Type B pancreatic cell (in vitro differentiated cells): ENCODE results near the gene CRK. TPM values are rescaled to one million over a fixed set of nuclear protein-coding genes. Genes with fewer than 3 reads are reported as not detected.

Experiments
- DNase-seq: peaks from one replicate; pipeline ENCODE4 v3.0.0; 2021; ENCODE audit warnings: mixed read lengths; ENCODE audit not compliant: unreplicated experiment; ENCODE audit errors: extremely low spot score
- H3K27ac Mint-ChIP-seq: 2 replicates; pipeline ENCODE4 v1.8.0; 2021; ENCODE audit warnings: mild to moderate bottlenecking, mixed read lengths
- H3K27me3 Mint-ChIP-seq: 2 replicates; pipeline ENCODE4 v1.8.0; 2021; ENCODE audit warnings: mixed read lengths
- H3K36me3 Mint-ChIP-seq: 2 replicates; pipeline ENCODE4 v1.8.0; 2021; ENCODE audit warnings: mixed read lengths
- H3K4me1 Mint-ChIP-seq: one replicate; pipeline ENCODE4 v1.8.0; 2021; ENCODE audit warnings: mixed read lengths; ENCODE audit not compliant: unreplicated experiment
- H3K4me3 Mint-ChIP-seq: 2 replicates; pipeline ENCODE4 v1.8.0; 2021; ENCODE audit warnings: mild to moderate bottlenecking, mixed read lengths
- H3K9me3 Mint-ChIP-seq: 2 replicates; pipeline ENCODE4 v1.8.0; 2021; ENCODE audit warnings: mixed read lengths
- CTCF ChIP-seq: fragments of 200-600 bp; sonication (generic); conservative IDR thresholded peaks from 2 replicates; pipeline ENCODE4 v1.5.0; 2021; ENCODE audit warnings: antibody characterized with exemption, mild to moderate bottlenecking
- total RNA-seq: library from RNA; stranded (reverse); gene quantifications from 2 replicates; pipeline ENCODE4 v1.2.1, GENCODE V29; 2021; ENCODE audit warnings: low replicate concordance

The CRK gene
- total RNA-seq, 1 donor from 2014 or later = 49.5 TPM

- peak overlapping the region; percentile 71 for H3K27ac Mint-ChIP-seq
- H3K36me3 Mint-ChIP-seq = no peaks in the 10 kb centered on the region
- no peaks in the 10 kb centered on the region for H3K9me3 Mint-ChIP-seq
- no peak for DNase-seq
- H3K27me3 Mint-ChIP-seq = no peaks in the 10 kb centered on the region
- TF ChIP-seq CTCF = no peak
- H3K4me3 Mint-ChIP-seq = no peak overlapping the region
- H3K4me1 Mint-ChIP-seq = peaks cover 4% of the 10 kb centered on the region
These were observed 42.2 kb upstream of the CRK start for GRCh38 chr17:1498233-1498632.

GRCh38 chr17:1497831-1498230, 41.8 kb upstream of the CRK start:
- H3K36me3 Mint-ChIP-seq = no peaks in the 10 kb centered on the region
- no peaks in the 10 kb centered on the region for H3K9me3 Mint-ChIP-seq
- TF ChIP-seq CTCF = no peak
- DNase-seq = no peak
- no peaks in the 10 kb centered on the region for H3K27me3 Mint-ChIP-seq
- peaks cover 4% of the 10 kb centered on the region for H3K4me1 Mint-ChIP-seq
- H3K4me3 Mint-ChIP-seq = no peak overlapping the region
- peak overlapping the region; percentile 71 for H3K27ac Mint-ChIP-seq

GRCh38 chr17:1496869-1497268, 40.8 kb upstream of the CRK start:
- no peak for TF ChIP-seq CTCF
- Mint-ChIP-seq H3K4me3 (no peak overlapping the region), H3K27me3 (no peaks in the 10 kb centered on the region), H3K4me1 (peaks cover 9% of the 10 kb centered on the region), H3K9me3 (no peaks in the 10 kb centered on the region), H3K27ac (no peak overlapping the region), H3K36me3 (no peaks in the 10 kb centered on the region)
- no peak for DNase-seq

- Mint-ChIP-seq H3K27ac (peak overlapping the region; percentile 21), H3K4me3 (no peak overlapping the region), H3K27me3 (no peaks in the 10 kb centered on the region), H3K9me3 (no peaks in the 10 kb centered on the region), H3K4me1 (peaks cover 14% of the 10 kb centered on the region), H3K36me3 (no peaks in the 10 kb centered on the region)
- TF ChIP-seq CTCF = no peak
- no peak for DNase-seq
These were observed 39.4 kb upstream of the CRK start for GRCh38 chr17:1495265-1495989.

GRCh38 chr17:1494736-1495253, 38.8 kb upstream of the CRK start:
- no peak for DNase-seq
- Mint-ChIP-seq H3K36me3 (no peaks in the 10 kb centered on the region), H3K9me3 (no peaks in the 10 kb centered on the region), H3K4me3 (no peak overlapping the region), H3K27me3 (no peaks in the 10 kb centered on the region), H3K4me1 (peaks cover 16% of the 10 kb centered on the region), H3K27ac (no peak overlapping the region)
- no peak for TF ChIP-seq CTCF
